H7 (cell line): Measurements from ENCODE around the gene PANX3. TPM values are rescaled to one million over a fixed set of nuclear protein-coding genes. Genes with fewer than 3 reads are reported as not detected.
"Not testable (repeated sequence)": the region's sequence is repeated elsewhere in the genome, so short reads cannot be mapped to it uniquely, and the experiment has no call there.

ENCODE experiments used
- DNase-seq: peaks from one replicate; pipeline ENCODE4 v3.0.0; 2012
- H3K27me3 ChIP-seq: 2 replicates; pipeline ENCODE4 v1.6.0; 2011; ENCODE audit warnings: mild to moderate bottlenecking, low read length; ENCODE audit not compliant: control insufficient read depth, insufficient read depth
- H3K36me3 ChIP-seq: replicated peaks from 2 replicates; pipeline ENCODE4 v1.5.1; 2011; ENCODE audit warnings: low read length; ENCODE audit not compliant: control insufficient read depth, insufficient read depth
- H3K4me3 ChIP-seq: 2 replicates; pipeline ENCODE4 v1.5.1; 2011; ENCODE audit warnings: low read depth, mild to moderate bottlenecking, control low read depth, low read length, moderate library complexity; ENCODE audit not compliant: insufficient read depth
- total RNA-seq: library from RNA; depleted of rRNA; stranded (reverse); fragments of >200 nt; shearing (Covaris generic); gene quantifications from 2 replicates; pipeline ENCODE4 v1.2.3, GENCODE V29; 2014

Gene PANX3
- total RNA-seq, 1 experiment from 2014 or later = not detected

GRCh38 chr11:124600621-124601320 is 10.5 kb upstream of the PANX3 start:
- Histone ChIP-seq H3K4me3 (no peak overlapping the region), H3K27me3 (no peaks in the 10 kb centered on the region), H3K36me3 (no peaks in the 10 kb centered on the region)
- no peak for DNase-seq

- H3K4me3 ChIP-seq = no peak overlapping the region
- H3K36me3 ChIP-seq = no peaks in the 10 kb centered on the region
- no peak for DNase-seq
- no peaks in the 10 kb centered on the region for H3K27me3 ChIP-seq
These were observed 9.0 kb upstream of the PANX3 start for GRCh38 chr11:124602193-124602592.

GRCh38 chr11:124602723-124603122 is 8.5 kb upstream of the PANX3 start:
- H3K4me3 ChIP-seq, H3K36me3 ChIP-seq, DNase-seq, H3K27me3 ChIP-seq: not testable (repeated sequence)

GRCh38 chr11:124605719-124606118 is 5.5 kb upstream of the PANX3 start:
- Histone ChIP-seq H3K4me3 (no peak overlapping the region), H3K36me3 (no peaks in the 10 kb centered on the region), H3K27me3 (no peaks in the 10 kb centered on the region)
- DNase-seq = no peak

DNA sequence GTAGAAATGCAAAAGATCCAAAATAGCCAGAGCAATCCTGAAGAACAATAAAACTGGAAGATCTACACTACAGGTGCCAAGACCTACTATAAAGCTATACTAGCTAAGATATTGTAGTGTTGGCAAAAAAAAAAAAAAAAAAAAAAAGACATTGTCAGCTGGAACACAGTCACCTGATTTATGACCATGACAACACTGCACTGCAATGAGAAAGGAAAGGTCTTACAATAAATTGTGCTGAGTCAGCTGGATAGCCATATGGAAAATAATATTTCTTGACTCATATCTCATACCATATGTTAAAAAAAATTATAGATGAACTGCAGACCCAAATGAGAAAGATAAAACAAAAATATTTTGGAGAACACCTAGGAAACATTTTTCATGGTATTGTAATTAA is 3.1 kb upstream of the PANX3 start:
- DNase-seq = no peak
- Histone ChIP-seq H3K4me3 (no peak overlapping the region), H3K36me3 (no peaks in the 10 kb centered on the region), H3K27me3 (no peaks in the 10 kb centered on the region)

DNA sequence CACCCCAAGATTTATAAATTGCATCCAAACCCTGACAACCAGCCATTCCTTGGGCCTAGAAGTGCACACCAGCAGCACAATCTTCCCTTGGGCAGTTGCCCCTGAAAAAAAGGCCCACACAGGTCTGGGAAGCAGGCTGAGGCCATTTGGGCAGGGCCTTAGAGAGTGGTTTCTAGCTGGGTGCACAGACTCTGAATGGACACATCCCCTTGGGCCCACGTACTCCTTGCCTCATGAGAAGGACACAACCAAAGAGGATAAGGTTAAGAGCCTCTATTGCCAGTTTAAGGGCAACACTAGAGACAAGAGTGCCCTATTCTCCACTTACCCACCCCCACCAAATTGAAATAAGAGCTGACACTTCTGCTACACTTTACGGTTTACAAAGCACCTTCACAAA is 933 bp upstream of the PANX3 start:
- Histone ChIP-seq H3K4me3 (no peak overlapping the region), H3K36me3 (no peaks in the 10 kb centered on the region), H3K27me3 (no peaks in the 10 kb centered on the region)
- DNase-seq = no peak

DNA sequence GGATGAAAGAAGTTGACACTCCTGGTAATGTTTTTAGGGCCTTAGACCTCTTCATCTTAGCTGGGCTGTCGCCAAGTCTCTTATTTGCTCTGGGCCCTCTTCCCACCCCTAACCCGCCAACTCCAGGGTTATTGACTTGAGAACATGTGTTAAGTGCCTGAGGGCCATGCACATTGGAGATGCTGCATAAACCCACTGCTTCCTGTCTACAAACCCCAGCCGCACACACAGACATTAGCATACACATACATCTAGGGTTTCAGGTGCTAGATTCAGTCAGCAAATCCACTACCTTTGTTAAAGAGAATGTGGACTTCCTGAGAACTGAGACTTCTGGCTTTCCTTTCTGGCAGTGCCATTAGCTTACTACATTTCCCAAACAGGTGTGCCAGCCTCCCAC is 817 bp downstream of the PANX3 start:
- Histone ChIP-seq H3K36me3 (no peaks in the 10 kb centered on the region), H3K27me3 (no peaks in the 10 kb centered on the region)
- DNase-seq = no peak

GRCh38 chr11:124612567-124613246 is 1.5 kb downstream of the PANX3 start:
- no peak for DNase-seq
- Histone ChIP-seq H3K4me3 (no peak overlapping the region), H3K36me3 (no peaks in the 10 kb centered on the region), H3K27me3 (no peaks in the 10 kb centered on the region)

More for the DNA sequence above, 817 bp downstream of the PANX3 start:
- no peak overlapping the region for H3K4me3 ChIP-seq

GRCh38 chr11:124618863-124619262 is 7.6 kb downstream of the PANX3 start:
- H3K27me3 ChIP-seq = no peaks in the 10 kb centered on the region; the same call in 1 of the 2 replicates
- H3K36me3 ChIP-seq = no peaks in the 10 kb centered on the region
- no peak overlapping the region for H3K4me3 ChIP-seq
- DNase-seq = no peak

DNA sequence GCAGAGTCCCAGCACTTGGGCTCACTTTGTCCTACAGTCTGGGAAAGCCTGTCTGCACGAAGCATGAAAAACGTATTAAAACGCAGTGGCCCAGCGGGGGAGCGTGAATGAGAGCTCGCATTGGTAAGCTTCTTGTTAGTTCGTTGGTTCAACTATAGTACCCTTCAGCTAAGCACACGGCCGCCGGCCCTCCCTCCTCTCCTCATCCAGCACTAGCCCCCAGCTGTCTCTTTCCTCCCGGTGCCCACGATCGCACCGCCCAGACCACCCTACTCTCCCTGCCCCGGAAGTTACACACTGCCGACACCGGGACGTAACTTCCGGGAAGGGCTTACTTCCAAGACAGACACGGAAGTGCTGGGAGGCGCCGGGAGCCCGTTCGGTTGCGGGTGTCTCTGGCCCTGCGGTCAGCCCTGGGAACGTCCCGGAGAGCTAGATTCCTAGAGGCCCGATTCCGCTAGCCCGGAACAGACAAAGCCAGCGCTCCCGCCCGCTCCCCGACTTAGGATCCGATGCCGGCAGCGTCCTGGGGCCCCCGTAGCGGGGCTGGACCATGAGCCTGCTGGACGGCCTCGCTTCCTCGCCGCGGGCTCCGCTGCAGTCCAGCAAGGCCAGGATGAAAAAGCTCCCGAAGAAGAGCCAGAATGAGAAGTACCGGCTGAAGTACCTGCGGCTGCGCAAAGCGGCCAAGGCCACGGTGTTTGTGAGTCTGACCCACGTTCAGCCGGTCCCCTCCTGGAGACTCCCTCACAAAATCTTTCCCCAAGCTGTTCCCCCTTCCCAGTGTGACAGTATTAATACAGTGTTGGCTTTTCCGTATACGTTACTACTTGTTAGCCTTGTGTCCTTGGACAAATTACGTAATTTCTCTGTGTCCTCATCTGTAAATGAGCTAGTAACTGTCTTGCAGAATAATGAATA is 11.6 kb downstream of the PANX3 start, which contains the start of gene TBRG1:
Gene TBRG1, plus strand, starts transcription at position 334 of the 921 bp plus-strand sequence. Its CDS starts 220 bp downstream, at position 554.
- Histone ChIP-seq H3K4me3 (peak within 1 kb of the TSS; percentile 90), H3K27me3 (no peaks in the 10 kb centered on the region; the same call in 1 of the 2 replicates), H3K36me3 (peaks cover 16% of the 10 kb centered on the region)
- DNase-seq = peak; percentile 92

GRCh38 chr11:124623861-124624525 is 12.8 kb downstream of the PANX3 start:
- peak overlapping the region; percentile 90; the same call in 1 of the 2 replicates for H3K4me3 ChIP-seq

DNA sequence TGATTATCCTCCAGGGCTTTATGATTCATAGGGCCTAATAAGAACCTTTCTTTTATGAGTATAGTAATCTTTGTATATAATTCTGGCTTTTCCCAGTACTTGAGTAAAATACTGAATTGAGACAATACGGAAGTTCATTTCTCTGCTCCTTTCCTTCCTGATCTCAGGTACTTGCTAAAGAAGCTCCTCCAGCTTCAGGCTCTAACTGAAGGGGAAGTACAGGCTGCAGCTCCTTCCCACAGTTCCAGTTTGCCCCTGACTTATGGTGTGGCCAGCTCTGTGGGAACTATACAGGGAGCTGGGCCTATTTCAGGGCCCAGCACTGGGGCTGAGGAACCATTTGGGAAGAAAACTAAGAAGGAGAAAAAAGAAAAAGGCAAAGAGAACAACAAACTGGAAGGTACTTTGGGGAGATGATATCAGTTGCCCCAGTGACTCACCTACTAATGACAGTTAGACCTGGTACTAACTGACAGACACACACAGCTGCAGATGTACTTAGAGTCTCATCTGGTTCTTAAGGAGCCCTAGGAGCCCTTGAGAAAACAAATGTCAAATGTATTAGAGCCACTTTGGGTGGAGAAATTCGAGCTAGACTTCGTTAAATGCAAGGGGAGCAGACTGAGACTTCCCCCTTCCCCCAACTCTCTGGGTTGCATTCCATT is 14.4 kb downstream of the PANX3 start:
- no peak for DNase-seq
- Histone ChIP-seq H3K27me3 (no peaks in the 10 kb centered on the region), H3K36me3 (peaks cover 22% of the 10 kb centered on the region), H3K4me3 (no peak overlapping the region)

More at GRCh38 chr11:124623861-124624525, 12.8 kb downstream of the PANX3 start:
- Histone ChIP-seq H3K36me3 (peaks cover 16% of the 10 kb centered on the region), H3K27me3 (no peaks in the 10 kb centered on the region; the same call in 1 of the 2 replicates)
- DNase-seq = no peak

- peaks cover 31% of the 10 kb centered on the region for H3K36me3 ChIP-seq
These were observed 16.3 kb downstream of the PANX3 start for GRCh38 chr11:124627546-124627945.

More at GRCh38 chr11:124627546-124627945, 16.3 kb downstream of the PANX3 start:
- DNase-seq = no peak
- Histone ChIP-seq H3K27me3 (no peaks in the 10 kb centered on the region), H3K4me3 (no peak overlapping the region)
